Activated CD8-positive, alpha-beta T cell treated with anti-CD3 and anti-CD28 coated beads, Interleukin-2, amount 10 ng/mL, durations not matched to agents 7 days and 5 days (primary cell): ENCODE measurements around the gene KIF17. TPM values are rescaled to one million over a fixed set of nuclear protein-coding genes. Genes with fewer than 3 reads are reported as not detected.

Experiments used
- ATAC-seq: fragments of 150-1000 bp; cut with Tn5 transposase; one replicate; pipeline ENCODE4 v1.10.0; 2021; ENCODE audit warnings: moderate library complexity
- CTCF ChIA-PET: fragments of 350-600 bp; sonication (Branson Sonifier 250); formaldehyde crosslinking; loops from one replicate; lab custom pipeline; 2021; ENCODE audit warnings: antibody characterized with exemption; lab: Charles Lee
- POLR2A ChIA-PET: fragments of 350-600 bp; sonication (Branson Sonifier 250); formaldehyde crosslinking; loops from one replicate; lab custom pipeline; 2021; ENCODE audit warnings: antibody characterized with exemption; lab: Charles Lee
- DNase-seq: peaks from one replicate; pipeline ENCODE4 v3.0.0-alpha.2; 2020
- H3K27ac Mint-ChIP-seq: one replicate; pipeline ENCODE4 v1.8.0; 2021; ENCODE audit warnings: mild to moderate bottlenecking, mixed read lengths
- H3K27me3 Mint-ChIP-seq: one replicate; pipeline ENCODE4 v1.8.0; 2021; ENCODE audit warnings: low read depth, mixed read lengths
- H3K36me3 Mint-ChIP-seq: one replicate; pipeline ENCODE4 v1.8.0; 2021; ENCODE audit warnings: low read depth, mixed read lengths
- H3K4me1 Mint-ChIP-seq: one replicate; pipeline ENCODE4 v1.8.0; 2021; ENCODE audit warnings: low read depth, mixed read lengths
- H3K4me3 Mint-ChIP-seq: one replicate; pipeline ENCODE4 v1.8.0; 2021; ENCODE audit warnings: mild to moderate bottlenecking, mixed read lengths
- H3K9me3 Mint-ChIP-seq: one replicate; pipeline ENCODE4 v1.8.0; 2022; ENCODE audit warnings: mixed read lengths; ENCODE audit not compliant: insufficient read depth
- total RNA-seq, 2 experiments: library from RNA; stranded (reverse); gene quantifications; one replicate each; pipeline ENCODE4 v1.2.3, GENCODE V29; 2021

Gene KIF17
- total RNA-seq, 2 experiments from 2014 or later: not detected

DNA sequence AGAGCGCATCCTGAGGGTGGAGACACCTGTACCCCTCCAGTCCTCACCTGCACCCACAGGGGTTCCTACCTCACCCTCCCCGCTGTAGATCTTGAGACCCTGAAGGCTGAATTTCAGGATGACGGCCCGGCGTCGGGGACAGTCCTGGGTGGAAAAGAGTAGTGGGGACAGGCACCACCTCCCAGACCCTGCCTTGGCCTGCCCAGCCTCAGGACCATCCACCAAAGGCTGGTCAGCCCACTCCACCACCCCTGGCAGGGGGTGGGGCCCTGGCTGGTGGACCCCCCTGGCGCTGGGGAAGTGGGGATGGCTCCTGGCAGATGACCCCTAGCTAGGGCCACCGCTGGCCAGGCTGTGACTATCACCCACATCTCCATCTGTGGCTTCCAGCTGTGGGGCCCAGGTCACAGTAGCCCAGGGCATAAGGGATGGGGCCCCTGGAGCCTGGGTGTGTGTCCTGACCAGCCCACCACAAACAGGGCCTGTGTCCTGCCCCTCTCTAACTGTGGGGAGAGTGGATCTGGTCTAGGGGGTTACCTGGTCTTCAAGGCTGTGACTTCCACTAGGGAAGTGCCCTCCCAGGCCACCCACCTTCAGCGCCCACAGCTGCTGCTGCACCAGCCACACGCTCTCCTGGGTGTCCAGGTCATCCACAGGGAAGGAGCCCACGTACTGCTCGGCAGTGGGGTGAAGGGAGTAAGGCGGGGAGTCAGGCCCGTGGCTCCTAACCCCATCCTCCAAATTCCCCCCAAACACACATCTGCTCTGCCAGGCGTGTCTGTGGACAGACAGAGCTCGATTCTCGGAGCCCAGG, 9.3 kb upstream of the KIF17 start:
- Mint-ChIP-seq H3K27ac (no peak overlapping the region), H3K4me1 (peaks cover 5% of the 10 kb centered on the region), H3K4me3 (no peak overlapping the region), H3K9me3 (no peaks in the 10 kb centered on the region), H3K36me3 (no peaks in the 10 kb centered on the region), H3K27me3 (peaks cover 26% of the 10 kb centered on the region)
- ChIA-PET POLR2A (no interaction called here), CTCF (no interaction called here)
- DNase-seq (no peak), ATAC-seq (no peak)

DNA sequence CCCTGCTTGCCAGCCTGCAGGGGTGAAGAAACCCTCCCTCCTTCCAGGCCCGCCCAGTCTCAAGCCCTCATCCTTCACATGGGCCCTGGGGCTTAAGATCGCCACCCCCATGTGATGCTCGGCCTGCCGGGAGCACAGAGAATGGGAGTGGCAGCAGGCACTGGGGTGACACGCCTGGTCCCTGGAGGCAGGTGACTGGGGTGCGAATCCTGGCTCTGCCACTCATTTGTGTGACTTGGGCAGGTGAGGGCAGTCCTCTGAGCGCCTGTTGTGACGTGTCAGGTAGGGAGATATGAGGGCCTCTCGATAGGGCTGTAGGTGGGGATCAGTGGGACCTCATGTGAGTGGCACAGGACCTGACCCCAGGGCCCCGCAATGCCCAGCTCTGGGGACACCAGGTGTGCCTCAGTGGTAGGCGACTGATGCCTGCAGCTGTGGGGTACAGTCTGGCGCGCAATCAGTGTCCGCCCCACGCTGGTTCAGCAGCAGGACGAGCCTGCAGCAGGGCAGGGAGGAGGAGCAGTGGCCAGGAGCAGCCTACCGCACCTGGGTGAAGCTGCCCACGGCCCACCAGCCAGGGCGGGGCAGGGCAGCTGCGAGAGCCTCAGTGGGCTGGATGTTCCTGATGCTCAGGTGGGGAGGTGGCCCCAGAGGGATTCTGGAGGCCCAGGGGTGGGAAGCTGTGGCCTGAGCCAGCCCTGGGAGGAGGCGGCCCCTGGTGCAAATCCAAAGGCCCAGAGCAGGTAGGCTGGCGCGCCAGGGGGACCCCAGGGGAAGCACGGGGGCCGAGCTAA, 8.5 kb upstream of the KIF17 start:
- no peak overlapping the region for H3K27ac Mint-ChIP-seq
- peaks cover 24% of the 10 kb centered on the region for H3K27me3 Mint-ChIP-seq
- peaks cover 4% of the 10 kb centered on the region for H3K4me1 Mint-ChIP-seq
- no peaks in the 10 kb centered on the region for H3K36me3 Mint-ChIP-seq
- ChIA-PET CTCF (no interaction called here), POLR2A (no interaction called here)
- H3K4me3 Mint-ChIP-seq: no peak overlapping the region
- no peak for ATAC-seq
- no peaks in the 10 kb centered on the region for H3K9me3 Mint-ChIP-seq
- DNase-seq: no peak

DNA sequence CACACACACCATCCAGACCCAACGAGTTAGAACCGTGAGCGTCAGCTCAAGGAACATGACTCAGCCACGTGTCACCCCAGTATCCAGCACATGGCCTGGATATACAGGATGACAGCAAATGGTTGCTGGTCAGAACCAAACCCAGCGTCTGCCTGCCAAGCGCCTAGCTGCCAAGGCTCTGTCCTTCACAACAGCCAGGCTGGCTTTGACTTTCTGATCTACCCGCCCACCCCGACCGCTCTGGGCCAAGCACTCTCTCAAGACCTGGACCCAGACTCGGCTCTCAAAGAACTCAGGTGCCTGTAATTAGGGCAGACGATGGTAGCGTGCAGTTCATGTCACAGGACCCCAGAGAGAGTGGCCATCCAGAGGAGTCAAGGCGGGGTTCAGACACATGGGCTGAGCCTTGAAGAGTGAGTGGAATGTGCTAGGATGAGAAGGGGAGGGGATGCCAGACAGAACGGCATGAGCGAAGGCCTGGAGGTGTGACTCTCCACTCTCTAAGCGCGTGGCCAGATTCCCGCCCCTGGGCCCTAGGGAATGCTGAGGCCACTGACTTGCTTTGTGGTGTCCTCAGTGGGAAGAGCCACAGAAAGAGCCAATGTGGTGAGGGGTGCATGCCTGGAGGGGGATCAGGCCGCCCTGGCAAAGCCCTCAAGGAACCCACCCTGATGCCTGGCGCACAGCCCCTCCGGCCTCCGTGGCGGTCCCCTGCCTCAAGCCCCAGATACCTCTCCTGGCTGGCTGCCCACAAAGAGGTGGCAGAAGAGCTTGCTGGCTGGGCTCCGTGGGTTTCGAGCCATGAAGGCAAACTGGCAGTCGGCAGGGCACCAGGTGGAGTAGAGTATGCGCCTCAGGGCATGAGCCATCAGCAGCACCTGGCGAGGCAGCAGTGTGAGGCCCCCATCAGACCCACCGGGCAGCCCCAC, 7.6 kb upstream of the KIF17 start:
- ChIA-PET POLR2A (interaction anchor here (0.6 kb wide), 2 partner anchors 19 to 61 kb away, joined by 3 read pairs; no protein-coding TSS in a partner anchor), CTCF (interaction anchor here (1.3 kb wide), 1 partner anchor 29 kb away, joined by 3 read pairs; no protein-coding TSS in a partner anchor)
- Mint-ChIP-seq H3K27ac (no peak overlapping the region), H3K36me3 (no peaks in the 10 kb centered on the region), H3K4me3 (no peak overlapping the region), H3K9me3 (no peaks in the 10 kb centered on the region), H3K27me3 (peaks cover 21% of the 10 kb centered on the region), H3K4me1 (peaks cover 3% of the 10 kb centered on the region)
- no peak for DNase-seq
- no peak for ATAC-seq

DNA sequence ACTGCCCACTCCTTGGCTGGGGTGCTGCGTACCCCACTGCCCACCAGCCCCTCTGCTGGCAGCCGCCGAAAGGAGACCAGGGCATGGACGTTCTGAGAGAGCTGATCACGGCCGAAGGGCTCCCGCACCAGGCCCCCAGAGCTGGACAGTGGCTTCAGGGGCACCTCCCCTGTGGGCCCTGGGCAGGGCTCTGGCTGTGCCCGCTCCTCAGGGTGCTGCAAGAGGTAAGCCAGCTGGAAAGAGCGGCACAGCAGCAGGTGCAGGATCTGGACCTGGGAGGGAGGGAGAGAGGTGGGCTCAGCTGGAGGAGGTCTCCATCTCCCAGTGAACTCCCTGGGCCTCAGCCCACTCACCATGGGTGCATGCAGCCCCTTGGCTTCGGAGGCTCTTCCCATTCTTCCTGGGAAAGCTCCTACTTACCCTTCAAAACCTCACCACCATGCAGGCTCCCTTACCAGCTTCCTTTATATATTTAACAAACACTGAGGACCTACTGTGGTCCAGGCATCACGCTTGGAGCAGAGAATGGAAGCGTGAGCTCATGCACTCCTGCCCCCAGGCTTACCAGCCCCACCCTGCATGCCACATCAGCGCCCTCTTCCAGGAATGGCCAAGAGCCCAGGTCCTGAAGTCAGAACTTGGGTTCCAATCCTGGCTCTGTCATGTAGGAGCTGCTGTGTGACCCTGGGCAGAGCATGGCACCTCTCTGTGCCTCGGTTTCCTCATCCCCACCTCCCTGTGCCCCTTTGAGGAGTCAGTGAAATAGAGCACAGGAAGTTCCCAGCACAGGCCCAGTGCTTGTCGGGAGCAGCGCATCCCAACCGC, 6.8 kb upstream of the KIF17 start:
- H3K27ac Mint-ChIP-seq: no peak overlapping the region
- no peaks in the 10 kb centered on the region for H3K36me3 Mint-ChIP-seq
- DNase-seq: no peak
- H3K27me3 Mint-ChIP-seq: peaks cover 17% of the 10 kb centered on the region
- no peak for ATAC-seq
- H3K9me3 Mint-ChIP-seq: no peaks in the 10 kb centered on the region
- H3K4me3 Mint-ChIP-seq: no peak overlapping the region
- no peaks in the 10 kb centered on the region for H3K4me1 Mint-ChIP-seq
- ChIA-PET POLR2A (interaction anchor here (0.6 kb wide), 2 partner anchors 18 to 62 kb away, joined by 3 read pairs; no protein-coding TSS in a partner anchor), CTCF (interaction anchor here (1.3 kb wide), 1 partner anchor 28 kb away, joined by 3 read pairs; no protein-coding TSS in a partner anchor)

DNA sequence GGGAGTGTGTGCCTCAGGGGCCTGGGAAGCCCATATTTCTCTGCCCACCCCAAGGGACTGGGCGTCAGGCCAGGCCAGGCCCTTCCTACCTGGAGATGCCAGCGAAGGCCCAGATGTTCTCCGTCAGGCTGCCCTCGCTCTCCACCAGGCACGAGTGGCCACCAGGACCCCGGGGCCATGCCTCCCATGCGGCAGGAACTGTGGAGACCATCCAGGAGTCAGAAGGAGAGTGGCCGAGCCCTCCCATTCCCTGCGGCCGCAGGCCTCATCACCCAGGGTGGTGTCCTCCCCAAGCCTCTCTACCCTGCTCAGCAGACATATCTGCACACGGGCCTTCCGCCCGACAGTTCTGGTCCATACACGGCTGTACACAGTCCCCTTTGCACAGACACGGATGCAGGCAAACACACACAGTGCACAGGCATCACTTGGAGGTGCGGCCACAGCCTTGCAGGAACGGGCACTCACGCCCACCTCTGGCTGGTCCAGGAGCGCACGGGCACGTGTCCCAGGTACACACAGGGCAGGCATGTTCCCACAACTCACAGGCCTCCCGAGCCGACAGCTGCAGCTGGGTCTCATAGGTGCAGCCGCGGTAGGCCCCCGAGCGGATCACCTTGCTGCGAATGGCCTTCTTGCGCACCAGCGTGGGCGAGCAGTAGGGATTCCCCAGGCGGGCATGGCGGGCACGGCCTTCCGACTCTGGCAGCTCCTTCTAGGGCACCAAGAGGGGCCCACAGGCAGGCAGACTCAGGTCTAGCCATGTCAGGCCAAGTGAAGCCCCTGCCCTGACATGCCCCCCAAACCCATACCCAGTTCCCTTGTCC, 5.9 kb upstream of the KIF17 start:
- Mint-ChIP-seq H3K4me3 (no peak overlapping the region), H3K4me1 (no peaks in the 10 kb centered on the region), H3K9me3 (no peaks in the 10 kb centered on the region), H3K36me3 (no peaks in the 10 kb centered on the region), H3K27ac (no peak overlapping the region), H3K27me3 (peaks cover 22% of the 10 kb centered on the region)
- no peak for ATAC-seq
- ChIA-PET POLR2A (no interaction called here), CTCF (interaction anchor here (1.3 kb wide), 1 partner anchor 27 kb away, joined by 3 read pairs; no protein-coding TSS in a partner anchor)
- DNase-seq: no peak

DNA sequence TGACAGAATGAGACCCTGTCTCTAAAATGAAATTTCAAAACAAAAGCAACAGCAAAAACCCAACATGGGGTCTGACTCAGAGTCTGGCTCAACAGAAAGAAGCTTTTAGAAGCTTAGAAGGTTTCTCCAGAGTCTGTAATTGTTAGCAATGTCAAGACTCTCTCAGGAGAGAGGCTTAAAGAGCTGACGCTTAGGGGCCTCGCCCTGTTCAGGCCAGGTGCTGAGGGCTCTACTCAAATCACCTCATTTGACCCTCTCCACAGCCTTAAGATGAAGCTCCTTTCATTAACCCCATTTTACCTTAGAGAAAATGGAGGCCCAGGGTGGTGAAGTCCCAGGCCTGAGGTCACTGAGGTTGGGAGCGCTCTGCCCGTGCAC, 5.3 kb upstream of the KIF17 start:
- Mint-ChIP-seq H3K36me3 (no peaks in the 10 kb centered on the region), H3K4me1 (peaks cover 1% of the 10 kb centered on the region), H3K4me3 (no peak overlapping the region), H3K9me3 (no peaks in the 10 kb centered on the region), H3K27ac (no peak overlapping the region), H3K27me3 (peaks cover 25% of the 10 kb centered on the region)
- DNase-seq (no peak), ATAC-seq (no peak)
- ChIA-PET CTCF (no interaction called here), POLR2A (no interaction called here)

DNA sequence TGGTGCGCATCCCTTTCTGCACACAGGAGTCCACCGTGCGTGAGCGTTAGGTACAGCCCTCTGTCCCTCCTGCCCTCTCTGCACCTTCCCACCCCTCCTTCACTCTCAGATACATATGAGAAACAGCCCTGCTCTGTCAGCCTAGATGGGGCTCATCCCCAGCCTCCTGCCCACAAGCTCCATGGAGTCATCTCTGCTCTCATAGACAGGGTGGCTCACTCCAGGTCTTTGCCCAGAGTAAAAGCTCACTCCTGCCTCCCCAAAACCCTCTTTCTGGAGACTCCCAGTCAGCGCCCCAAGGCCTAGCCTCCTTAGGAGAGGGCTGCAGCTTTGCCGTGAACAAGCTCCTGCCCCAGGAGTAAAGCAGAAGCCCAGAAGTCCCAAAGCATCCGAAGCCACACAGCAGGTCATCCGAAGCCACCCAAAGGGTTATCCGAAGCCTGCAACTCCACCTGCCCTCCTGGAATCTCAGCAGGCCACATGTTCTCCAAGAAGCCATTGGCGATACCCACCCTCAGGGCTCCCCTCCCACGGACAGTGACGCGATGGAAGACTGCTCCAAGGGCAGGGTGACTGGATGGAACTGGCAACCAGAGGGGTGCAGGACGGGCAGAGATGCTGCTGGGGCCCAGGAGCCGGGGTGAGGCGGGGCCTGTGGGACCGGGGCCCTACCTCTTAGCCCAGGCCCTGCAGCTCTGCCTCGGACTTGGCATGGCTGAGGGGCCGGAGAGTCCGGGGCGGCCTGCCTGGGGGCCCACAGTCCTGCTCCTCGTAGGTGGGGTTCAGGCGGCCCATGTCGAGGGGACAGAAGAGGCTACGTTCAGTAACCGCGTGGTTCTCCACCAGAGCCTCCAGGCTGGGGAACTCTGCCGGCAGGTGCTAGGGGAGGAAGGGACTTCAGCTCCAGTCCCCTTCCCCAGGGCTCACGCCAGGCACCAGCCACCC, 3.6 kb upstream of the KIF17 start:
- Mint-ChIP-seq H3K36me3 (no peaks in the 10 kb centered on the region), H3K4me3 (no peak overlapping the region), H3K27me3 (peaks cover 32% of the 10 kb centered on the region), H3K27ac (no peak overlapping the region), H3K4me1 (peaks cover 10% of the 10 kb centered on the region), H3K9me3 (no peaks in the 10 kb centered on the region)
- ChIA-PET CTCF (no interaction called here), POLR2A (no interaction called here)
- DNase-seq: no peak
- ATAC-seq: no peak

DNA sequence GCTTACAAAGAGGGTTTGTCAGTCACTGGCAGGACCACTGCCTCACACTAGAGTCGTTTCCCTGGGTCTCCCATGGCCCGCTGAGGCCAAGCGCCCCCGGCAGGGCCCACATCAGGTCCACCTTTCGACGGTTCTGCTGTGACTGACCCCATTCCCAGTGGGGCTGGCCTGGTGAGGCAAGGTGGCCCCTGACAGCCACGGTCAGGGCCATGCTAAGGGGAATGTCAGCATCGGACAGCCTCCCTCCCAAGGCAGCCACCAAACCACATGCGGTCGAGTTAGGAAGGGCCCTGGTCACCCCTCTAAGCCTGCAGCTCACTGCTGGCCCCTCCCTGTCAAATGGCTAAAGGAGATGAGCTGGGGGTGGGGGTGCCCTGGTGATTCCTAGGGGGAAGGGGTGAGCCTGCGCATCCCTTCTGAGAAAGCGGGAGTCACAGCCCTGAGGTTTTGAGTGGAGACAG, 2.9 kb upstream of the KIF17 start:
- ChIA-PET CTCF (interaction anchor here (0.9 kb wide), 1 partner anchor 10 kb away, joined by 3 read pairs; no protein-coding TSS in a partner anchor), POLR2A (no interaction called here)
- no peaks in the 10 kb centered on the region for H3K9me3 Mint-ChIP-seq
- peaks cover 35% of the 10 kb centered on the region for H3K27me3 Mint-ChIP-seq
- H3K4me1 Mint-ChIP-seq: peaks cover 12% of the 10 kb centered on the region
- no peak overlapping the region for H3K27ac Mint-ChIP-seq
- no peak overlapping the region for H3K4me3 Mint-ChIP-seq
- DNase-seq (no peak), ATAC-seq (no peak)
- H3K36me3 Mint-ChIP-seq: no peaks in the 10 kb centered on the region

DNA sequence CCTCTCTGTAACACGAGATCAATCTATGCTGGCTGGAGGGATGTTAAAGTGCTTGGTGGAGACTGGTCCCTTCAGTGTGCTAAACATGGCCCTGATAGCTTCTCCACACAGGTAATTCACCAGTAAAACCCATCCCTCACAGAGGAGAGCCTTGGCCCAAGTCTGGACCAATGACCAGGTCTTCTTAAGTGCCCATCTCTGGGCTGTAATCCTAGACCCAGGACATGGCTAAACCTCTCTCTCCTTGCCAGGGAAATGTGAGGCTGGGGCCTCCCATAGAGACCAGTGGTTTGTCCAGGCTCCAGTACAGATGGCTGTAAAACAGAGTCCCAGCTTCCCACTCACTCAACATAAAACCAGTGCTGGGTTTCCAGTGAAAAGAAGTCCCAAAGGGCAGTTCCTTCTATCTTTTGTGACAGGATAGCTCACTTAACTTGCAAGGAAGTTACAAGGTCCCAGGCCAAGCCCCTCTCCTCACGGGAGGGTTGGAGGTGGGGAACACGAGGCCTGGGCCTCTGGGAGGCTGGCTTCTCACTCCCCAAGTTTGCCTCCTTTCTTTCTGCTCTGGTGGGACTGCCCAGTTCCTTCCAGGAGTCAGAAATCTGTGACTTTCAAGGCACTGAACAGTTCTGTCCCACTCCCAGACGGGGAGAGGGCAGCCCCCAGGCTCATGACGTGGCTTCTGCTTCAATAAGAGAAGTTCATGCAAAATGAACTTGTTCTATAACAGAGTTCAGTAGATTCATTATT, 2.2 kb upstream of the KIF17 start:
- POLR2A ChIA-PET: no interaction called here
- Mint-ChIP-seq H3K27ac (no peak overlapping the region), H3K4me3 (no peak overlapping the region), H3K36me3 (no peaks in the 10 kb centered on the region), H3K9me3 (no peaks in the 10 kb centered on the region), H3K4me1 (peaks cover 12% of the 10 kb centered on the region), H3K27me3 (peaks cover 35% of the 10 kb centered on the region)
- ATAC-seq (no peak), DNase-seq (no peak)
- CTCF ChIA-PET: interaction anchor here (0.9 to 2.7 kb wide), 3 partner anchors 11 to 512 kb away, joined by 3 to 11 read pairs (median 3); no protein-coding TSS in a partner anchor
